ENCODE measurements around the gene LPP.

LPP gene

GRCh38 chr3:188214442-188214841, 60.5 kb downstream of the LPP start:
- Histone ChIP-seq H3K36me3 (ENCODE audit: control insufficient read depth, insufficient read depth, low read length) (peaks cover 3% of the 10 kb centered on the region), H3K4me3 (ENCODE audit: insufficient read depth, low read depth, low read length, poor library complexity, severe bottlenecking) (no peak overlapping the region), H3K27ac (ENCODE audit: insufficient read depth, low read length, poor library complexity, severe bottlenecking) (no peak overlapping the region), H3K27me3 (replicated peaks; ENCODE audit: control insufficient read depth, insufficient read depth, low read length, poor library complexity, severe bottlenecking) (no peaks in the 10 kb centered on the region), H3K4me1 (ENCODE audit: control insufficient read depth, insufficient read depth, low read length, poor library complexity, severe bottlenecking) (no peaks in the 10 kb centered on the region), H3K9me3 (ENCODE audit: control insufficient read depth, low read length) (no peaks in the 10 kb centered on the region)
- no peak for DNase-seq

- Histone ChIP-seq H3K4me3 (ENCODE audit: insufficient read depth, low read depth, low read length, poor library complexity, severe bottlenecking) (no peak overlapping the region), H3K36me3 (ENCODE audit: control insufficient read depth, insufficient read depth, low read length) (peaks cover 3% of the 10 kb centered on the region), H3K9me3 (ENCODE audit: control insufficient read depth, low read length) (no peaks in the 10 kb centered on the region), H3K27ac (ENCODE audit: insufficient read depth, low read length, poor library complexity, severe bottlenecking) (no peak overlapping the region), H3K27me3 (replicated peaks; ENCODE audit: control insufficient read depth, insufficient read depth, low read length, poor library complexity, severe bottlenecking) (no peaks in the 10 kb centered on the region), H3K4me1 (ENCODE audit: control insufficient read depth, insufficient read depth, low read length, poor library complexity, severe bottlenecking) (no peaks in the 10 kb centered on the region)
- DNase-seq: no peak
Measured at GRCh38 chr3:188215129-188215528, 61.2 kb downstream of the LPP start.

DNA sequence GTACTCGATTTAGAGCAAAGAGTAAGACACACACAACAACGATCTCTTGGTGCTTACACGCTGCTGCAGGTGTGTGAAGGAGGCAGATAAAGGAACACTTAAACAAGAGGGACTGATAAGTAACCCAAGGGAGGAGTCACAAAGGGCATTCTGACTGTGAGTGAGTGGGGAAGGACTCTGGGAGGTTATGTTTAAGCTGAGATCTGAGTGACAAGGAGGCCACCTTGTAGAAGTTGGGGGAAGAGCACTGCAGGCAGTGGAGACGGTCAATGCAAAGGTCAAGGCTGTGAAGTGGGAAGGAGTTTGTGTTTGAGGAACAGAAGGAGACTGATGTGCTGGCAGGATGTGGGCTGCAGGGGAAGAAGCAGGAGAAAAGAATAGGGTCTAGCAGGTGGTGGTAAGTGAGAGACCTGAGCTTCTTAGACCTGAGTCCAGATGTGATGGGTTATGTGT, 63.1 kb downstream of the LPP start:
- DNase-seq: no peak
- Histone ChIP-seq H3K27ac (ENCODE audit: insufficient read depth, low read length, poor library complexity, severe bottlenecking) (no peak overlapping the region), H3K4me3 (ENCODE audit: insufficient read depth, low read depth, low read length, poor library complexity, severe bottlenecking) (no peak overlapping the region), H3K27me3 (replicated peaks; ENCODE audit: control insufficient read depth, insufficient read depth, low read length, poor library complexity, severe bottlenecking) (no peaks in the 10 kb centered on the region), H3K36me3 (ENCODE audit: control insufficient read depth, insufficient read depth, low read length) (peaks cover 3% of the 10 kb centered on the region), H3K9me3 (ENCODE audit: control insufficient read depth, low read length) (no peaks in the 10 kb centered on the region), H3K4me1 (ENCODE audit: control insufficient read depth, insufficient read depth, low read length, poor library complexity, severe bottlenecking) (no peaks in the 10 kb centered on the region)

DNA sequence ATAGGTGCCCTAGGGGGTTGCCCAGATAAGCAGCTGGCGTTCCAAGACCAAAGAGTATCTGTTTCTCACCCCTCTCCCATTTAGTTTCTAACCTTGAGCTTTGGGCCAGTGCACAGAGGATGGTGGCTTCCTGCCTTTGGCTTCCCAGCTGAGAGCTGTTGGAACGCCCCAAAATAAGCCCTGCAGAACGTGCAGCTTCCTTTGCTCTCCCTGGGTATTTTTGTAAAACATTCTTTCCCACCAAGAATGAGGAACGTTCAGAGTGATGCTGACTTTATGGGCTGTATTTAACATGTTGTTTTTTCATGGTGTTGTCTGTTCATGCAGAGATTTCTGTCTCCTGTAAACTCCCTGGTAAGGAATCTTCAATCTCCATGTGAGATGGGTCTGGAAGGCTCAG, 63.8 kb downstream of the LPP start:
- Histone ChIP-seq H3K27me3 (replicated peaks; ENCODE audit: control insufficient read depth, insufficient read depth, low read length, poor library complexity, severe bottlenecking) (no peaks in the 10 kb centered on the region), H3K36me3 (ENCODE audit: control insufficient read depth, insufficient read depth, low read length) (peaks cover 3% of the 10 kb centered on the region), H3K9me3 (ENCODE audit: control insufficient read depth, low read length) (no peaks in the 10 kb centered on the region), H3K4me3 (ENCODE audit: insufficient read depth, low read depth, low read length, poor library complexity, severe bottlenecking) (no peak overlapping the region), H3K4me1 (ENCODE audit: control insufficient read depth, insufficient read depth, low read length, poor library complexity, severe bottlenecking) (no peaks in the 10 kb centered on the region), H3K27ac (ENCODE audit: insufficient read depth, low read length, poor library complexity, severe bottlenecking) (no peak overlapping the region)
- no peak for DNase-seq

GRCh38 chr3:188218603-188219002, 64.6 kb downstream of the LPP start:
- H3K9me3 ChIP-seq (ENCODE audit: control insufficient read depth, low read length): no peaks in the 10 kb centered on the region

GRCh38 chr3:188219147-188219546, 65.2 kb downstream of the LPP start:
- Histone ChIP-seq H3K36me3 (ENCODE audit: control insufficient read depth, insufficient read depth, low read length) (peaks cover 3% of the 10 kb centered on the region), H3K4me3 (ENCODE audit: insufficient read depth, low read depth, low read length, poor library complexity, severe bottlenecking) (no peak overlapping the region), H3K4me1 (ENCODE audit: control insufficient read depth, insufficient read depth, low read length, poor library complexity, severe bottlenecking) (no peaks in the 10 kb centered on the region), H3K9me3 (ENCODE audit: control insufficient read depth, low read length) (no peaks in the 10 kb centered on the region), H3K27ac (ENCODE audit: insufficient read depth, low read length, poor library complexity, severe bottlenecking) (no peak overlapping the region), H3K27me3 (replicated peaks; ENCODE audit: control insufficient read depth, insufficient read depth, low read length, poor library complexity, severe bottlenecking) (no peaks in the 10 kb centered on the region)
- no peak for DNase-seq

More at GRCh38 chr3:188218603-188219002, 64.6 kb downstream of the LPP start:
- H3K36me3 ChIP-seq (ENCODE audit: control insufficient read depth, insufficient read depth, low read length): peaks cover 3% of the 10 kb centered on the region
- no peak overlapping the region for H3K4me3 ChIP-seq (ENCODE audit: insufficient read depth, low read depth, low read length, poor library complexity, severe bottlenecking)
- H3K27ac ChIP-seq (ENCODE audit: insufficient read depth, low read length, poor library complexity, severe bottlenecking): no peak overlapping the region
- H3K27me3 ChIP-seq (replicated peaks; ENCODE audit: control insufficient read depth, insufficient read depth, low read length, poor library complexity, severe bottlenecking): no peaks in the 10 kb centered on the region
- no peak for DNase-seq
- H3K4me1 ChIP-seq (ENCODE audit: control insufficient read depth, insufficient read depth, low read length, poor library complexity, severe bottlenecking): no peaks in the 10 kb centered on the region

- H3K36me3 ChIP-seq (ENCODE audit: control insufficient read depth, insufficient read depth, low read length): peaks cover 3% of the 10 kb centered on the region
- no peak overlapping the region for H3K27ac ChIP-seq (ENCODE audit: insufficient read depth, low read length, poor library complexity, severe bottlenecking)
- no peaks in the 10 kb centered on the region for H3K27me3 ChIP-seq (replicated peaks; ENCODE audit: control insufficient read depth, insufficient read depth, low read length, poor library complexity, severe bottlenecking)
- H3K4me1 ChIP-seq (ENCODE audit: control insufficient read depth, insufficient read depth, low read length, poor library complexity, severe bottlenecking): no peaks in the 10 kb centered on the region
- no peak for DNase-seq
- H3K9me3 ChIP-seq (ENCODE audit: control insufficient read depth, low read length): no peaks in the 10 kb centered on the region
- no peak overlapping the region for H3K4me3 ChIP-seq (ENCODE audit: insufficient read depth, low read depth, low read length, poor library complexity, severe bottlenecking)
Measured at GRCh38 chr3:188220097-188220788, 66.3 kb downstream of the LPP start.

DNA sequence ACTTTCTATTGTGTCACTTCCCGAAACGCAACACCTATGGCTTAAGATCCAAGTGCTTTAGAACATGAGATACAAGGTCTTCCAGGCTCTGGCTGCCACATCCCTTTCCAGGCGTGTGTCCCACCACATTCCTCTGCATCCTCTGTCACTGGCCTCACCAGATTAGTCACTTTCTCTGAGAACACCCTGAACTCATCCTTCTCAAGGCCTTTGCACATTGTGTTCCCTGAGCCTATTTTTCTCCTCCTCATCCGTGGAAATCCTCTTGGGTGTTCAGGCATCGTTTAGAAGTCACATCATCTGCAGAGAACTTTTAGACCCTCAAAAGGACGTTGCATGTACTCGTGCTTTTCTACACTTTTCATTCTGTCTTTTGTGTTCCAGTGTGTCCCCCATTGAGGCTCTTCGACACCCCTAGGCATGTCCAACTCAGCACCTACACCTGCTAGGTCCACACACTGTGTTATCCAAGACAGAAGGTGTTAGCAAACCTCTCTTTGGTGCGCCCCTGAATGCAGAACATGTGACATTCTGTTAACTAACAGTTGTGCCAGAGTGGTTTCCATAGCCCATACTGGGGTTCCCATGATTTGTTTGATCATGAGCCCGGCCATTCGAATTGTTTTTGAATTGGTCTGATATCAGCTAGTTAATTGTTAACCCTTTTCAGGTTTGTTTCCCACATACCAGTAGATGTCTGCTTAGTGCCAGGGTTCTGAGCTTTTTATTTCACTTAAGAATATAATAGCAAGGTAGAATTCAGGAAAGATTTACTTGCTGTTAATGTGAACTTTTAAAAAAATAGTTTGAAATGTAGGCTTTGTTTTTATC, 67.2 kb downstream of the LPP start:
- Histone ChIP-seq H3K27me3 (replicated peaks; ENCODE audit: control insufficient read depth, insufficient read depth, low read length, poor library complexity, severe bottlenecking) (no peaks in the 10 kb centered on the region), H3K4me1 (ENCODE audit: control insufficient read depth, insufficient read depth, low read length, poor library complexity, severe bottlenecking) (no peaks in the 10 kb centered on the region), H3K4me3 (ENCODE audit: insufficient read depth, low read depth, low read length, poor library complexity, severe bottlenecking) (no peak overlapping the region), H3K27ac (ENCODE audit: insufficient read depth, low read length, poor library complexity, severe bottlenecking) (no peak overlapping the region), H3K36me3 (ENCODE audit: control insufficient read depth, insufficient read depth, low read length) (peaks cover 3% of the 10 kb centered on the region), H3K9me3 (ENCODE audit: control insufficient read depth, low read length) (no peaks in the 10 kb centered on the region)
- no peak for DNase-seq

- Histone ChIP-seq H3K4me1 (ENCODE audit: control insufficient read depth, insufficient read depth, low read length, poor library complexity, severe bottlenecking) (no peaks in the 10 kb centered on the region), H3K27me3 (replicated peaks; ENCODE audit: control insufficient read depth, insufficient read depth, low read length, poor library complexity, severe bottlenecking) (no peaks in the 10 kb centered on the region), H3K27ac (ENCODE audit: insufficient read depth, low read length, poor library complexity, severe bottlenecking) (no peak overlapping the region), H3K4me3 (ENCODE audit: insufficient read depth, low read depth, low read length, poor library complexity, severe bottlenecking) (no peak overlapping the region), H3K9me3 (ENCODE audit: control insufficient read depth, low read length) (no peaks in the 10 kb centered on the region), H3K36me3 (ENCODE audit: control insufficient read depth, insufficient read depth, low read length) (no peaks in the 10 kb centered on the region)
- DNase-seq: no peak
Measured at GRCh38 chr3:188223936-188224335, 70.0 kb downstream of the LPP start.

- Histone ChIP-seq H3K27me3 (replicated peaks; ENCODE audit: control insufficient read depth, insufficient read depth, low read length, poor library complexity, severe bottlenecking) (no peaks in the 10 kb centered on the region), H3K36me3 (ENCODE audit: control insufficient read depth, insufficient read depth, low read length) (no peaks in the 10 kb centered on the region), H3K4me1 (ENCODE audit: control insufficient read depth, insufficient read depth, low read length, poor library complexity, severe bottlenecking) (no peaks in the 10 kb centered on the region), H3K27ac (ENCODE audit: insufficient read depth, low read length, poor library complexity, severe bottlenecking) (no peak overlapping the region), H3K4me3 (ENCODE audit: insufficient read depth, low read depth, low read length, poor library complexity, severe bottlenecking) (no peak overlapping the region), H3K9me3 (ENCODE audit: control insufficient read depth, low read length) (no peaks in the 10 kb centered on the region)
- no peak for DNase-seq
Measured at GRCh38 chr3:188227442-188227841, 73.5 kb downstream of the LPP start.
